DOHH2 (cell line): Measurements from ENCODE around the gene THBS1.

Experiments used
- EZH2phosphoT487 ChIP-seq: fragments of 200-600 bp; sonication (generic); IDR thresholded peaks from 2 replicates; pipeline ENCODE4 v1.6.1; 2017; ENCODE audit warnings: borderline replicate concordance, mild to moderate bottlenecking, antibody characterized with exemption, low read length, moderate library complexity, mixed read lengths
- TF ChIP-seq, protein P1 (sequence below): fragments of 200-600 bp; sonication (generic); IDR thresholded peaks from one replicate; pipeline ENCODE4 v1.5.1; 2014; ENCODE audit warnings: antibody characterized with exemption, mild to moderate bottlenecking, low read depth, low read length; ENCODE audit not compliant: poor library complexity, severe bottlenecking

DNA sequence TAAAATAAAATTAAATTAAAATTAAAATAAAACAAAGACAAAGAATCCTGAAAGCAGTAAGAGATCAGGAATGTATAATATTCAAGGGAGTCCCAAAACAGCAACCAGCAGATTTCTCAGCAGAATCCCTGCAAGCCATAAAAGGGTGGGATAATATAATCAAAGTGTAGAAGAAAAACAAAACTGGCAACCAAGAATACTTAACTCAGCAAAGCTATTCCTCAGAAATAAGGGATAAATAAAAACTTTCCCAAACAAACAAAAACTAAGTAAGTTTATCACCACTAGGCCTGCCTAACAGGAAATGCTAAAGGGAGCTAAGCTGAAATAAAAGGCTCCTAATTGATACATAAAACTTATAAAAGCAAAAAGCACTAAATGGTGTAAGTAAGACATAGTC is 29.8 kb downstream of the THBS1 start:
- TF ChIP-seq, protein P1, sequence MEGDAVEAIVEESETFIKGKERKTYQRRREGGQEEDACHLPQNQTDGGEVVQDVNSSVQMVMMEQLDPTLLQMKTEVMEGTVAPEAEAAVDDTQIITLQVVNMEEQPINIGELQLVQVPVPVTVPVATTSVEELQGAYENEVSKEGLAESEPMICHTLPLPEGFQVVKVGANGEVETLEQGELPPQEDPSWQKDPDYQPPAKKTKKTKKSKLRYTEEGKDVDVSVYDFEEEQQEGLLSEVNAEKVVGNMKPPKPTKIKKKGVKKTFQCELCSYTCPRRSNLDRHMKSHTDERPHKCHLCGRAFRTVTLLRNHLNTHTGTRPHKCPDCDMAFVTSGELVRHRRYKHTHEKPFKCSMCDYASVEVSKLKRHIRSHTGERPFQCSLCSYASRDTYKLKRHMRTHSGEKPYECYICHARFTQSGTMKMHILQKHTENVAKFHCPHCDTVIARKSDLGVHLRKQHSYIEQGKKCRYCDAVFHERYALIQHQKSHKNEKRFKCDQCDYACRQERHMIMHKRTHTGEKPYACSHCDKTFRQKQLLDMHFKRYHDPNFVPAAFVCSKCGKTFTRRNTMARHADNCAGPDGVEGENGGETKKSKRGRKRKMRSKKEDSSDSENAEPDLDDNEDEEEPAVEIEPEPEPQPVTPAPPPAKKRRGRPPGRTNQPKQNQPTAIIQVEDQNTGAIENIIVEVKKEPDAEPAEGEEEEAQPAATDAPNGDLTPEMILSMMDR, result no peak
- no peak for TF ChIP-seq EZH2phosphoT487
